ENCODE results near the gene CD79A. TPM values are rescaled to one million over a fixed set of nuclear protein-coding genes. Genes with fewer than 3 reads are reported as not detected.
A peak's percentile ranks its signal among the peaks of the same experiment; 100 is the strongest.

CD79A gene
- total RNA-seq, 1 donor: 0.09 TPM

DNA sequence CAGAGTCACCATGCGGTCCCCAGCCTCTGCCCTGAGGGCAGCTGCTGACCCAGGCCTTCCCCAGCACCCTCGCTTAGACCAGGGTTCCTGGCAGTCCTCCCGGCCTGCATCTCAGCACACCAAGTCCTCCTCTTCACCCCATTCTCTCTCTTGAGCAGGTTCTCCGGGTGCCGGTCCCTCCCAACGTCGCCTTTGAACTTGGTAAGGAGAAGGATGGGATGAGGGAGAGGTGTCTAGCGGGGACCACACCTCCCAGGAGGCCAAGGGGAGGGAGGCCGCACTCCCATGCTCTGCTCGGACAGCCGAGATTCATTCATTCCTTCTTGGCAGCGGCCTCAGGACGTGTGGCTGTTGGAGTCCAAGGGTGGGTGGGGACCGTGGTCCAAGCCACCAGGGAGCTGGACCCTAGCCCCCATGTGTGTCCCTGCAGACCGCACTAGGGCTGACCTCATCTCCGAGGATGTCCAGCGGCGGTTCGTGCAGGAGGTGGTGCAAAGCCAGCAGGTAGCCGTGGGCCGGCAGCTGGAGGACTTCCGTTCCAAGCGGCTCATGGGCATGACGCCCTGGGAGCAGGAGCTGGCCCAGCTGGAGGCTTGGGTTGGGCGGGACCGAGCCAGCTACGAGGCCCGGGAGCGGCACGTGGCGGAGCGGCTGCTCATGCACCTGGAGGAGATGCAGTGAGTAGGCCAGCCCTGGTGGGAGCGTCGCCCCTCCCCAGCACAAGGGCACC lies 15.3 kb downstream of the CD79A start:
- no peak overlapping the region for H3K4me3 ChIP-seq (ENCODE audit: low read depth, low read length)
- TF ChIP-seq CTCF (IDR thresholded peaks at IDR 0.05; ENCODE audit: insufficient read depth, low read length): no peak
- DNase-seq (ENCODE audit: low read depth): no peak

DNA sequence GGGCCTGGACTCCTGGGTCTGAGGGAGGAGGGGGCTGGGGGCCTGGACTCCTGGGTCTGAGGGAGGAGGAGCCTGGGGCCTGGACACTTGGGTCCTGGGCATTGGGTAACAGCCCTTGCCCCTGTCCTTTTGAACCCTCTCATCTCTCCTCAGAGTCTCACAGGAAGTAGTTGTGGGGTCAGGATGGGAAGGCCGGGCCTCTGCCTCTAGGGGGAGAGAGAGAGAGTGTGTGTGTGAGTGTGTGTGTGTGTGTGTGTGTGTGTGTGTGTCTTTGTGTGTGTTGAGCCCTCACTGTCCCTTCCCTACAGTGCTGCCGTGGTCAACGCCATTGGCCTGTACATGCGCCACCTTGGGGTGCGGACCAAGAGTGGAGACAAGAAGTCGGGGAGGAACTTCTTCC lies 16.8 kb downstream of the CD79A start:
- DNase-seq (ENCODE audit: low read depth): no peak
- no peak for TF ChIP-seq CTCF (IDR thresholded peaks at IDR 0.05; ENCODE audit: insufficient read depth, low read length)
- no peak overlapping the region for H3K4me3 ChIP-seq (ENCODE audit: low read depth, low read length)

GRCh38 chr19:41894350-41894749 lies 17.3 kb downstream of the CD79A start:
- no peak for TF ChIP-seq CTCF (IDR thresholded peaks at IDR 0.05; ENCODE audit: insufficient read depth, low read length)
- DNase-seq (ENCODE audit: low read depth): no peak
- no peak overlapping the region for H3K4me3 ChIP-seq (ENCODE audit: low read depth, low read length)

GRCh38 chr19:41895745-41896580 lies 18.9 kb downstream of the CD79A start:
- TF ChIP-seq CTCF (IDR thresholded peaks at IDR 0.05; ENCODE audit: insufficient read depth, low read length): peak; percentile 9
- no peak overlapping the region for H3K4me3 ChIP-seq (ENCODE audit: low read depth, low read length)
- no peak for DNase-seq (ENCODE audit: low read depth)

GRCh38 chr19:41896581-41896942 lies 19.5 kb downstream of the CD79A start:
- H3K4me3 ChIP-seq (ENCODE audit: low read depth, low read length): no peak overlapping the region
- no peak for TF ChIP-seq CTCF (IDR thresholded peaks at IDR 0.05; ENCODE audit: insufficient read depth, low read length)
- DNase-seq (ENCODE audit: low read depth): no peak

GRCh38 chr19:41897181-41897580 lies 20.1 kb downstream of the CD79A start:
- TF ChIP-seq CTCF (IDR thresholded peaks at IDR 0.05; ENCODE audit: insufficient read depth, low read length): no peak
- no peak for DNase-seq (ENCODE audit: low read depth)
- H3K4me3 ChIP-seq (ENCODE audit: low read depth, low read length): no peak overlapping the region

All from fibroblast of the aortic adventitia (primary cell).